IMR-90 (cell line): ENCODE results near the gene ITSN1. TPM values are rescaled to one million over a fixed set of nuclear protein-coding genes. Genes with fewer than 3 reads are reported as not detected.

Experiments
- ATAC-seq: fragments of 200-7000 bp; cut with Tn5 transposase; 2 replicates; pipeline ENCODE4 v1.9.1; 2020; ENCODE audit warnings: low read depth, mild to moderate bottlenecking, moderate library complexity
- BruUV-seq: library from RNA; stranded (reverse); fragments of 400-500 nt; replicated peaks from 2 replicates; lab custom pipeline; 2021; lab: Mats Ljungman, UMichigan
- CTCF ChIA-PET: fragments of 300-600 bp; formaldehyde crosslinking; extraction: SDS; loops from one replicate; lab custom pipeline; 2021; ENCODE audit warnings: antibody characterized with exemption; lab: Yijun Ruan, JAX
- POLR2A ChIA-PET: fragments of 300-600 bp; sonication (Branson Sonifier 250); formaldehyde crosslinking; loops from one replicate; lab custom pipeline; 2022; ENCODE audit warnings: antibody characterized with exemption; ENCODE audit not compliant: unreplicated experiment; lab: Charles Lee
- DNase-seq: peaks from one replicate; pipeline ENCODE4 v3.0.0; 2013
- H2AFZ ChIP-seq: replicated peaks from 2 replicates; pipeline ENCODE3; 2013; ENCODE audit warnings: low read length, mild to moderate bottlenecking; ENCODE audit not compliant: poor library complexity
- H2AK5ac ChIP-seq: 2 replicates; pipeline ENCODE4 v1.6.1; 2013; ENCODE audit warnings: low read depth, low read length, inconsistent platforms
- H2AK9ac ChIP-seq: replicated peaks from 2 replicates; pipeline ENCODE3; 2013; ENCODE audit warnings: mild to moderate bottlenecking, low read depth, low read length, moderate library complexity; ENCODE audit not compliant: poor library complexity
- H2BK120ac ChIP-seq: 2 replicates; pipeline ENCODE4 v1.6.1; 2013; ENCODE audit warnings: low read depth, low read length, inconsistent platforms
- H2BK15ac ChIP-seq: 3 replicates; pipeline ENCODE4 v1.6.1; 2013; ENCODE audit warnings: low read depth, low read length, inconsistent platforms
- H2BK20ac ChIP-seq: 2 replicates; pipeline ENCODE4 v1.6.1; 2013; ENCODE audit warnings: low read depth, mild to moderate bottlenecking, inconsistent platforms, low read length, moderate library complexity
- H2BK5ac ChIP-seq: 2 replicates; pipeline ENCODE4 v1.6.1; 2013; ENCODE audit warnings: mild to moderate bottlenecking, low read depth, low read length, inconsistent platforms; ENCODE audit not compliant: poor library complexity, severe bottlenecking
- H3K14ac ChIP-seq: replicated peaks from 2 replicates; pipeline ENCODE4 v1.6.1; 2013; ENCODE audit warnings: low read depth, low read length, inconsistent platforms
- H3K18ac ChIP-seq: 2 replicates; pipeline ENCODE4 v1.6.1; 2013; ENCODE audit warnings: low read depth, low read length, control low read depth
- H3K23ac ChIP-seq: 2 replicates; pipeline ENCODE4 v1.6.1; 2013; ENCODE audit warnings: low read depth, low read length, inconsistent platforms
- H3K27ac ChIP-seq: 2 replicates; pipeline ENCODE4 v1.5.1; 2013; ENCODE audit warnings: mild to moderate bottlenecking, control low read depth, low read length; ENCODE audit not compliant: insufficient read depth
- H3K27me3 ChIP-seq: 2 replicates; pipeline ENCODE4 v1.6.1; 2013; ENCODE audit warnings: low read length; ENCODE audit not compliant: control insufficient read depth, insufficient read depth
- H3K36me3 ChIP-seq: 2 replicates; pipeline ENCODE4 v1.6.1; 2013; ENCODE audit warnings: low read length, mixed read lengths; ENCODE audit not compliant: control insufficient read depth, insufficient read depth
- H3K4ac ChIP-seq: 2 replicates; pipeline ENCODE4 v1.6.1; 2013; ENCODE audit warnings: low read depth, low read length, inconsistent platforms
- H3K4me1 ChIP-seq: 2 replicates; pipeline ENCODE4 v1.6.1; 2013; ENCODE audit warnings: low read length, mixed read lengths; ENCODE audit not compliant: control insufficient read depth, insufficient read depth
- H3K4me2 ChIP-seq: 2 replicates; pipeline ENCODE4 v1.6.1; 2013; ENCODE audit warnings: low read depth, mild to moderate bottlenecking, control low read depth, low read length, moderate library complexity
- H3K4me3 ChIP-seq: 2 replicates; pipeline ENCODE4 v1.5.1; 2013; ENCODE audit warnings: low read depth, mild to moderate bottlenecking, control low read depth, low read length, moderate library complexity; ENCODE audit not compliant: insufficient read depth
- H3K56ac ChIP-seq: 2 replicates; pipeline ENCODE4 v1.6.1; 2013; ENCODE audit warnings: low read length, inconsistent platforms; ENCODE audit not compliant: insufficient read depth; ENCODE audit errors: extremely low read depth
- H3K79me1 ChIP-seq, 2 experiments: 2 replicates each; pipeline ENCODE4 v1.6.1; 2013; ENCODE audit warnings: low read length in 2 of 2, inconsistent platforms in 1 of 2, low read depth in 1 of 2
- H3K9ac ChIP-seq: 2 replicates; pipeline ENCODE4 v1.6.1; 2013; ENCODE audit warnings: low read depth, low read length, control low read depth
- H3K9me1 ChIP-seq: 2 replicates; pipeline ENCODE4 v1.6.1; 2013; ENCODE audit warnings: low read length, inconsistent platforms; ENCODE audit not compliant: insufficient read depth
- H3K9me3 ChIP-seq: 2 replicates; pipeline ENCODE4 v1.6.1; 2013; ENCODE audit warnings: low read length; ENCODE audit not compliant: control insufficient read depth, insufficient read depth
- H4K20me1 ChIP-seq: 2 replicates; pipeline ENCODE4 v1.6.1; 2013; ENCODE audit warnings: low read length, inconsistent platforms; ENCODE audit not compliant: insufficient read depth
- H4K5ac ChIP-seq: 2 replicates; pipeline ENCODE4 v1.6.1; 2013; ENCODE audit warnings: mild to moderate bottlenecking, low read depth, low read length, control low read depth
- H4K8ac ChIP-seq, 2 experiments: 2 replicates each; pipeline ENCODE4 v1.6.1; 2013; ENCODE audit warnings: low read depth in 2 of 2, low read length in 2 of 2, control low read depth in 1 of 2, inconsistent platforms in 1 of 2
- H4K91ac ChIP-seq: 2 replicates; pipeline ENCODE4 v1.6.1; 2013; ENCODE audit warnings: low read depth, low read length, inconsistent platforms; ENCODE audit not compliant: insufficient read depth
- BHLHE40 ChIP-seq: fragments of 150-350 bp; IDR thresholded peaks from 2 replicates; pipeline ENCODE4 v1.6.1; 2016; ENCODE audit warnings: mild to moderate bottlenecking, low read depth, low read length
- CEBPB ChIP-seq: IDR thresholded peaks from 2 replicates; pipeline ENCODE4 v1.6.1; 2012; ENCODE audit warnings: low read depth, low read length, improper control_type of control experiment
- ELK1 ChIP-seq: fragments of 150-350 bp; IDR thresholded peaks from 2 replicates; pipeline ENCODE4 v1.6.1; 2016; ENCODE audit warnings: low read depth, mild to moderate bottlenecking, low read length, moderate library complexity, borderline replicate concordance
- MAFK ChIP-seq: IDR thresholded peaks from 2 replicates; pipeline ENCODE4 v1.6.1; 2012; ENCODE audit warnings: low read depth, low read length, improper control_type of control experiment
- MAZ ChIP-seq: IDR thresholded peaks from 2 replicates; pipeline ENCODE4 v1.6.1; 2012; ENCODE audit warnings: low read depth, mild to moderate bottlenecking, low read length, improper control_type of control experiment, moderate library complexity, borderline replicate concordance
- MXI1 ChIP-seq: IDR thresholded peaks from 2 replicates; pipeline ENCODE4 v1.6.1; 2012; ENCODE audit warnings: low read depth, mild to moderate bottlenecking, low read length, moderate library complexity, borderline replicate concordance
- NFE2L2 ChIP-seq: fragments of 150-350 bp; IDR thresholded peaks from 2 replicates; pipeline ENCODE4 v1.6.1; 2016; ENCODE audit warnings: low read depth, mild to moderate bottlenecking, low read length
- POLR2A ChIP-seq: IDR thresholded peaks from 2 replicates; pipeline ENCODE4 v1.6.1; 2012; ENCODE audit warnings: mild to moderate bottlenecking, low read depth, low read length
- RAD21 ChIP-seq: IDR thresholded peaks from 2 replicates; pipeline ENCODE4 v1.6.1; 2012; ENCODE audit warnings: low read length, improper control_type of control experiment
- RCOR1 ChIP-seq: IDR thresholded peaks from 2 replicates; pipeline ENCODE4 v1.6.1; 2012; ENCODE audit warnings: mild to moderate bottlenecking, low read length, improper control_type of control experiment; ENCODE audit not compliant: insufficient replicate concordance
- USF2 ChIP-seq: fragments of 150-350 bp; IDR thresholded peaks from 2 replicates; pipeline ENCODE4 v1.6.1; 2017; ENCODE audit warnings: mild to moderate bottlenecking, antibody characterized with exemption, low read length, low read depth
- WGBS, 2 experiments: methylation state at CpG; one replicate each; pipeline versions ENCODE4 v1.1.5 to v1.1.7; 2013; ENCODE audit warnings: missing lambda C conversion rate in 2 of 2; ENCODE audit not compliant: insufficient read length in 1 of 2; ENCODE audit errors: extremely low coverage in 2 of 2; 5-methylcytosine and 5-hydroxymethylcytosine counted together
- dilution Hi-C: fragments of 300-500 bp; cut with HindIII; formaldehyde crosslinking; loops from one replicate; pipeline ENCODE4 v1.14.3; 2018; ENCODE audit warnings: low sequenced_read_pairs; ENCODE audit not compliant: unreplicated experiment
- in situ Hi-C: fragments of 300-500 bp; cut with MboI; formaldehyde crosslinking; loops from 3 replicates; pipeline ENCODE4 v1.14.3; 2019; ENCODE audit warnings: low sequenced_read_pairs, inconsistent platforms, mixed read lengths
- intact Hi-C: fragments of 100-400 bp; cut with micrococcal nuclease; formaldehyde crosslinking; loops from 2 replicates; pipeline ENCODE4 v1.10.0; 2022
- polyA plus RNA-seq, 3 experiments: library from polyadenylated mRNA; depleted of rRNA; stranded (reverse); fragments of >200 nt; gene quantifications; 2 replicates each; pipeline ENCODE4 v1.2.3, GENCODE V29; 2012; ENCODE audit warnings: low replicate concordance in 1 of 3
- total RNA-seq: library from RNA; depleted of rRNA; stranded (reverse); fragments of >200 nt; gene quantifications from 2 replicates; pipeline ENCODE4 v1.2.3, GENCODE V29; 2012

Gene ITSN1
- total and polyA plus RNA-seq, 2 of the 4 experiments (the other 2 are of a cell fraction) = 45.4 to 62.0 TPM

- in situ Hi-C loops (loop anchor here (25.0 kb wide), 1 partner anchor 695 kb away; the partner anchor contains the start of gene RCAN1), intact Hi-C loops (no loop called here), dilution Hi-C loops (no loop called here)
- Histone ChIP-seq H2BK15ac (no peak overlapping the region), H2BK5ac (no peak overlapping the region), H3K14ac (no peak overlapping the region), H4K8ac (no peak overlapping the region), H3K4me1 (peaks cover 2% of the 10 kb centered on the region; the same call in 1 of the 2 replicates), H2BK20ac (no peak overlapping the region), H3K56ac (no peak overlapping the region), H3K36me3 (peaks cover 2% of the 10 kb centered on the region; the same call in 1 of the 2 replicates), H3K27ac (no peak overlapping the region), H2AK9ac (no peak overlapping the region), H4K20me1 (no peaks in the 10 kb centered on the region), H4K5ac (no peak overlapping the region), H4K91ac (no peak overlapping the region), H3K27me3 (peaks cover 4% of the 10 kb centered on the region), H3K4me3 (no peak overlapping the region), H2BK120ac (no peak overlapping the region), H2AFZ (no peak overlapping the region), H3K9me3 (no peaks in the 10 kb centered on the region), H3K4ac (no peak overlapping the region), H2AK5ac (no peak overlapping the region), H3K9me1 (peaks cover 5% of the 10 kb centered on the region), H3K9ac (no peak overlapping the region), H3K4me2 (no peak overlapping the region), H3K18ac (no peak overlapping the region), H3K23ac (no peak overlapping the region), H3K79me1 (peaks cover 18 to 28% of the 10 kb centered on the region in 2 experiments)
- CTCF ChIA-PET = no interaction called here
- ATAC-seq (no peak), DNase-seq (no peak)
- WGBS, 2 experiments = no CpG with 5 or more reads among the region's 4 CpGs
- BruUV-seq = no TSS peak
- TF ChIP-seq MAZ = no peak
- TF ChIP-seq MAFK = no peak
- TF ChIP-seq MXI1 = no peak
- no peak for TF ChIP-seq CEBPB
- TF ChIP-seq BHLHE40 = no peak
- TF ChIP-seq RCOR1 = no peak
- no peak for TF ChIP-seq USF2
- no peak for TF ChIP-seq NFE2L2
- TF ChIP-seq POLR2A = no peak
- TF ChIP-seq RAD21 = no peak
- no peak for TF ChIP-seq ELK1
- POLR2A ChIA-PET = no interaction called here
These were observed 275.1 kb downstream of the ITSN1 start for GRCh38 chr21:33917421-33917820.
